Panc1 (cell line): ENCODE results near the gene CREM. TPM values are rescaled to one million over a fixed set of nuclear protein-coding genes. Genes with fewer than 3 reads are reported as not detected.

Experiments used
- ATAC-seq: fragments of 200-7000 bp; cut with Tn5 transposase; 2 replicates; pipeline ENCODE4 v1.9.1; 2020; ENCODE audit warnings: mild to moderate bottlenecking, moderate library complexity
- BruUV-seq: library from RNA; stranded (reverse); fragments of 400-500 nt; replicated peaks from 2 replicates; lab custom pipeline; 2021; lab: Mats Ljungman, UMichigan
- CTCF ChIA-PET: fragments of 300-600 bp; sonication (Branson Sonifier 250); formaldehyde crosslinking; loops from one replicate; lab custom pipeline; 2022; ENCODE audit warnings: antibody characterized with exemption; lab: Charles Lee
- POLR2A ChIA-PET: fragments of 300-600 bp; sonication (Branson Sonifier 250); formaldehyde crosslinking; loops from one replicate; lab custom pipeline; 2022; ENCODE audit warnings: antibody characterized with exemption; lab: Charles Lee
- DNase-seq: peaks from one replicate; pipeline ENCODE4 v3.0.0-alpha.2; 2010; ENCODE audit warnings: low read depth, low spot score
- H3K27ac ChIP-seq: 2 replicates; pipeline ENCODE4 v1.5.1; 2011; ENCODE audit warnings: mild to moderate bottlenecking, low read length, inconsistent platforms
- H3K27me3 ChIP-seq: fragments of 200-500 bp; sonication (Bioruptor generic); 2 replicates; pipeline ENCODE4 v1.6.0; 2014; ENCODE audit warnings: low read length, inconsistent platforms; ENCODE audit not compliant: control insufficient read depth, insufficient read depth
- H3K36me3 ChIP-seq: fragments of 200-500 bp; sonication (Bioruptor generic); 2 replicates; pipeline ENCODE4 v1.5.1; 2014; ENCODE audit warnings: inconsistent platforms, mild to moderate bottlenecking, low read length, moderate library complexity; ENCODE audit not compliant: control insufficient read depth, insufficient read depth
- H3K4me1 ChIP-seq: 2 replicates; pipeline ENCODE4 v1.5.1; 2011; ENCODE audit warnings: inconsistent platforms, mild to moderate bottlenecking, low read length, moderate library complexity; ENCODE audit not compliant: control insufficient read depth, insufficient read depth
- H3K4me3 ChIP-seq, 2 experiments: 2 replicates each; pipeline ENCODE4 v1.5.1; 2011 to 2012; ENCODE audit warnings: low read depth in 2 of 2, low read length in 2 of 2, mild to moderate bottlenecking in 2 of 2, inconsistent platforms in 1 of 2, moderate library complexity in 1 of 2
- H3K9me3 ChIP-seq: fragments of 200-500 bp; sonication (Bioruptor generic); 2 replicates; pipeline ENCODE4 v1.5.1; 2014; ENCODE audit warnings: low read depth, mild to moderate bottlenecking, inconsistent platforms, low read length, moderate library complexity; ENCODE audit not compliant: control insufficient read depth, insufficient read depth
- POLR2AphosphoS5 ChIP-seq: IDR thresholded peaks from 2 replicates; pipeline ENCODE4 v1.6.1; 2012; ENCODE audit warnings: mild to moderate bottlenecking, low read depth, low read length, moderate library complexity
- SIN3A ChIP-seq: IDR thresholded peaks from 2 replicates; pipeline ENCODE4 v1.6.1; 2012; ENCODE audit warnings: low read depth, mild to moderate bottlenecking, low read length, moderate library complexity, borderline replicate concordance; ENCODE audit not compliant: insufficient read depth
- TCF7L2 ChIP-seq: IDR thresholded peaks from 2 replicates; pipeline ENCODE4 v1.6.1; 2011; ENCODE audit warnings: mild to moderate bottlenecking, low read depth, low read length, inconsistent platforms
- in situ Hi-C: cut with HindIII; loops from 2 replicates; pipeline ENCODE4 v1.10.0; 2016; ENCODE audit warnings: low sequenced_read_pairs, low pct_unique_long_range_greater_than_20kb
- intact Hi-C: fragments of 100-400 bp; cut with micrococcal nuclease; formaldehyde crosslinking; loops from one replicate; pipeline ENCODE4 v1.10.0; 2022; ENCODE audit not compliant: unreplicated experiment
- total RNA-seq: library from RNA; stranded (reverse); gene quantifications from one replicate; pipeline ENCODE4 v1.2.1, GENCODE V29; 2021; ENCODE audit not compliant: unreplicated experiment
- TF ChIP-seq, protein P1 (sequence below), 2 experiments: IDR thresholded peaks; 2 replicates each; pipeline ENCODE4 v1.6.1; 2011 to 2012; ENCODE audit warnings: low read depth in 2 of 2, control low read depth in 1 of 2, low read length in 1 of 2, mild to moderate bottlenecking in 1 of 2, moderate library complexity in 1 of 2; ENCODE audit not compliant: insufficient read depth in 1 of 2
- TF ChIP-seq, protein P2 (sequence below): fragments of 450-650 bp; IDR thresholded peaks from 2 replicates; pipeline ENCODE4 v1.5.1; 2017; ENCODE audit warnings: mild to moderate bottlenecking

Gene CREM
- total RNA-seq, 1 experiment from 2014 or later = 13.7 TPM

DNA sequence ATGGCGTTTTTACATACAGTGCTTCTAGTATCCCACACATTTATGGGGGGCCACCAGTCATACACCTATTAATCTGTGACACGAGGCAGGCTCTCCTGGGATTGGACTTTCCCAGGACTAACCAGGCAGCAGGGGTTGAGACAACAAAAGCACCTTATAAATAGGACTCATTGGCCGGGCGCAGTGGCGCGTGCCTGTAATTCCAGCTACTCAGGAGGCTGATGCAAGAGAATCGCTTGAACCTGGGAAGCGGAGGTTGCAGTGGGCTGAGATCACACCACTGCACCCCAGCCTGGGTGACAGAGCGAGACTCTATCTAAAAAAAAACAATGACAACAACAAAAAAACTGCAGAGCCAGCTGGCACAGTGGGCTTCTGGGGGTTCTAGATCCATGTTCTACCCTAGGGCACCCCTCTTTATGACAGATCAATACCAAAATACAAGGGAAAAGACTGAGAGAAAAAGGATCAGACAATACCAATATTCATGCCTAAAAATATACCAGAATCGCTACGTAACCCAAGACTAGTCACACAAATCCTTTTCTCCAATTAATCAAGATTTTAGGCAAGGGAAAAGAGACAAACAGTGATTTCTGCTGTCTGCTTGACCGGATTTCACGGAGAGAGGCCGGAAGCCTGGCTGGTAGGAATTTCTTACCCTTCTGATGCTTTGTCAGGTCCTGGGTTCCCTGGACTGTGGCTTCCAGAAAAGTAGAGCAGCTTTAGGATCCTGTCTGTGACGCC, 111.3 kb downstream of the CREM start:
- POLR2A ChIA-PET = no interaction called here
- no peak overlapping the region for H3K4me3 ChIP-seq

DNA sequence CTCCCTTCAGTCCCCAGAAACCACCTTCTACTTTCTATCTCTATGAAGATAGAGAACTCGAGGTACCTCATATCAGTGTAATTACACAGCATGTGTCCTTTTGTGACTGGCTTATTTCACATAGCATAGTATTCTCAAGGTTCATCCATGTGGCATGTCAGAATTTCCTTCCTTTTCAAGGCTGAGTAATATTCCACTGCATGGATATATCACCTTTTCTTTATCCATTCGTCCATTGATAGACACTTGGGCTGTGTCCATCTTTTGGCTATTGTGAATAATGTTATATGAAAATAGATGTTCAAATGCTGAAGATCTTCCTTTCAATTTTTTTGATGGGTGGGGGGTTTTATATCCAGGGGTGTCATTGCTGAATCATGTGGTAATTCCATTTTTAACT, 117.9 kb downstream of the CREM start:
- CTCF ChIA-PET = no interaction called here

More for the DNA sequence above, 111.3 kb downstream of the CREM start:
- no TSS peak for BruUV-seq
- in situ Hi-C loops (no loop called here), intact Hi-C loops (no loop called here)
- CTCF ChIA-PET = interaction anchor here (0.6 kb wide), 1 partner anchor 65 kb away, joined by 3 read pairs; no protein-coding TSS in a partner anchor
- Histone ChIP-seq H3K27ac (no peak overlapping the region), H3K27me3 (no peaks in the 10 kb centered on the region), H3K36me3 (no peaks in the 10 kb centered on the region), H3K9me3 (no peaks in the 10 kb centered on the region), H3K4me1 (no peaks in the 10 kb centered on the region)
- no peak for ATAC-seq
- no peak for DNase-seq
- TF ChIP-seq, protein P1, sequence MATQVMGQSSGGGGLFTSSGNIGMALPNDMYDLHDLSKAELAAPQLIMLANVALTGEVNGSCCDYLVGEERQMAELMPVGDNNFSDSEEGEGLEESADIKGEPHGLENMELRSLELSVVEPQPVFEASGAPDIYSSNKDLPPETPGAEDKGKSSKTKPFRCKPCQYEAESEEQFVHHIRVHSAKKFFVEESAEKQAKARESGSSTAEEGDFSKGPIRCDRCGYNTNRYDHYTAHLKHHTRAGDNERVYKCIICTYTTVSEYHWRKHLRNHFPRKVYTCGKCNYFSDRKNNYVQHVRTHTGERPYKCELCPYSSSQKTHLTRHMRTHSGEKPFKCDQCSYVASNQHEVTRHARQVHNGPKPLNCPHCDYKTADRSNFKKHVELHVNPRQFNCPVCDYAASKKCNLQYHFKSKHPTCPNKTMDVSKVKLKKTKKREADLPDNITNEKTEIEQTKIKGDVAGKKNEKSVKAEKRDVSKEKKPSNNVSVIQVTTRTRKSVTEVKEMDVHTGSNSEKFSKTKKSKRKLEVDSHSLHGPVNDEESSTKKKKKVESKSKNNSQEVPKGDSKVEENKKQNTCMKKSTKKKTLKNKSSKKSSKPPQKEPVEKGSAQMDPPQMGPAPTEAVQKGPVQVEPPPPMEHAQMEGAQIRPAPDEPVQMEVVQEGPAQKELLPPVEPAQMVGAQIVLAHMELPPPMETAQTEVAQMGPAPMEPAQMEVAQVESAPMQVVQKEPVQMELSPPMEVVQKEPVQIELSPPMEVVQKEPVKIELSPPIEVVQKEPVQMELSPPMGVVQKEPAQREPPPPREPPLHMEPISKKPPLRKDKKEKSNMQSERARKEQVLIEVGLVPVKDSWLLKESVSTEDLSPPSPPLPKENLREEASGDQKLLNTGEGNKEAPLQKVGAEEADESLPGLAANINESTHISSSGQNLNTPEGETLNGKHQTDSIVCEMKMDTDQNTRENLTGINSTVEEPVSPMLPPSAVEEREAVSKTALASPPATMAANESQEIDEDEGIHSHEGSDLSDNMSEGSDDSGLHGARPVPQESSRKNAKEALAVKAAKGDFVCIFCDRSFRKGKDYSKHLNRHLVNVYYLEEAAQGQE (IDR thresholded peaks at IDR 0.05; ENCODE audit: insufficient read depth in 1 of 2, low read depth in 2 of 2, low read length in 1 of 2) = no peak

DNA sequence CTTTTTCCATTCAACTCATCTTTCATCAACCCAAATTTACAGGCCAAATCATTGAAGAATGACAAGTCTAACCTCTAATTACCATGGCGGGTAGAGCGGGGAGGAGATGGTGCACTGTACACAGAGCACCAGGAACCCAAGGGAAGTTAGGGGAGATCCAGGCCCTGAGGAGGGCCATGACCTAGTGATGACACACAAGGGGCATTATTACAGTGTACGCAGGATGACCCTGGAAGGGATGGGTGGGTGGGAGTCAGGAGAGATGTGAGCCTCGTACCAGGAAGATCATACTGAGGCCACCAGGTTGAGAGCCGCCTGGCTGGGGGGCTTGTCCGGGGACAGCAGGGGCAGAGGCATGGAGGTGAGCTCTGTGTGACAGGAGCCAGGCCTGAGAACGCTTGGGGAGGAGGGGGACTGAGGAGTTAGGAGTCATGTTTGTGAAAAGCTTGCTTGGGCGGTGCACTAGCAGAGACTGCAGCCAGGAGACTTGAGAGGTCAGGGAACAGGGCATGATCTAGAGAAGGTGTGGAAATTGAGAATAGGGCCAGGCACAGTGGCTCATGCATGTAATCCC, 120.2 kb downstream of the CREM start:
- Histone ChIP-seq H3K4me3 (no peak overlapping the region), H3K36me3 (no peaks in the 10 kb centered on the region), H3K27me3 (no peaks in the 10 kb centered on the region), H3K9me3 (no peaks in the 10 kb centered on the region), H3K4me1 (no peaks in the 10 kb centered on the region), H3K27ac (no peak overlapping the region)
- intact Hi-C loops (loop anchor here (10.0 kb wide), 2 partner anchors 98 to 348 kb away; no protein-coding TSS in a partner anchor), in situ Hi-C loops (no loop called here)
- BruUV-seq = no TSS peak
- ATAC-seq (no peak), DNase-seq (no peak)
- ChIA-PET CTCF (no interaction called here), POLR2A (no interaction called here)
- TF ChIP-seq, protein P1 (IDR thresholded peaks at IDR 0.05; ENCODE audit: insufficient read depth in 1 of 2, low read depth in 2 of 2, low read length in 1 of 2) = no peak
- no peak for TF ChIP-seq TCF7L2
- TF ChIP-seq, protein P2, sequence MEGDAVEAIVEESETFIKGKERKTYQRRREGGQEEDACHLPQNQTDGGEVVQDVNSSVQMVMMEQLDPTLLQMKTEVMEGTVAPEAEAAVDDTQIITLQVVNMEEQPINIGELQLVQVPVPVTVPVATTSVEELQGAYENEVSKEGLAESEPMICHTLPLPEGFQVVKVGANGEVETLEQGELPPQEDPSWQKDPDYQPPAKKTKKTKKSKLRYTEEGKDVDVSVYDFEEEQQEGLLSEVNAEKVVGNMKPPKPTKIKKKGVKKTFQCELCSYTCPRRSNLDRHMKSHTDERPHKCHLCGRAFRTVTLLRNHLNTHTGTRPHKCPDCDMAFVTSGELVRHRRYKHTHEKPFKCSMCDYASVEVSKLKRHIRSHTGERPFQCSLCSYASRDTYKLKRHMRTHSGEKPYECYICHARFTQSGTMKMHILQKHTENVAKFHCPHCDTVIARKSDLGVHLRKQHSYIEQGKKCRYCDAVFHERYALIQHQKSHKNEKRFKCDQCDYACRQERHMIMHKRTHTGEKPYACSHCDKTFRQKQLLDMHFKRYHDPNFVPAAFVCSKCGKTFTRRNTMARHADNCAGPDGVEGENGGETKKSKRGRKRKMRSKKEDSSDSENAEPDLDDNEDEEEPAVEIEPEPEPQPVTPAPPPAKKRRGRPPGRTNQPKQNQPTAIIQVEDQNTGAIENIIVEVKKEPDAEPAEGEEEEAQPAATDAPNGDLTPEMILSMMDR = no peak
- no peak for TF ChIP-seq SIN3A
- no peak for TF ChIP-seq POLR2AphosphoS5

More for the DNA sequence above, 117.9 kb downstream of the CREM start:
- in situ Hi-C loops (no loop called here), intact Hi-C loops (loop anchor here (10.0 kb wide), 2 partner anchors 100 to 350 kb away; no protein-coding TSS in a partner anchor)
- POLR2A ChIA-PET = no interaction called here
- BruUV-seq = no TSS peak
- Histone ChIP-seq H3K4me1 (no peaks in the 10 kb centered on the region), H3K4me3 (no peak overlapping the region), H3K27me3 (no peaks in the 10 kb centered on the region), H3K27ac (no peak overlapping the region), H3K36me3 (no peaks in the 10 kb centered on the region), H3K9me3 (no peaks in the 10 kb centered on the region)
- TF ChIP-seq, protein P2 = no peak
- TF ChIP-seq SIN3A = no peak
- DNase-seq (no peak), ATAC-seq (no peak)
